Esophagus muscularis mucosa (tissue), 4 donors: ENCODE results near the gene SRXN1. TPM values are rescaled to one million over a fixed set of nuclear protein-coding genes. Genes with fewer than 3 reads are reported as not detected.

Source experiments
- DNase-seq: peaks from one replicate; pipeline ENCODE4 v3.0.0-alpha.2; 2017; ENCODE audit errors: extremely low spot score
- H3K27ac ChIP-seq, 4 donors: fragments of 200-600 bp; sonication (generic); replicated peaks in 1 of 4; 1 replicate in 3 of 4; 2 replicates in 1 of 4; pipeline ENCODE4 v1.5.1; 2016 to 2019; ENCODE audit warnings: mild to moderate bottlenecking in 1 of 4
- H3K27me3 ChIP-seq, 4 donors: fragments of 200-600 bp; sonication (generic); one replicate each; pipeline versions ENCODE4 v1.5.1 to v1.6.0; 2016 to 2019
- H3K36me3 ChIP-seq, 4 donors: fragments of 200-600 bp; sonication (generic); one replicate each; pipeline ENCODE4 v1.5.1; 2016 to 2019
- H3K4me1 ChIP-seq, 4 donors: fragments of 200-600 bp; sonication (generic); one replicate each; pipeline ENCODE4 v1.5.1; 2016 to 2019
- H3K4me3 ChIP-seq, 4 donors: fragments of 200-600 bp; sonication (generic); 1 replicate in 2 of 4; 2 replicates in 2 of 4; pipeline ENCODE4 v1.5.1; 2016 to 2019; ENCODE audit warnings: mild to moderate bottlenecking in 4 of 4, moderate library complexity in 1 of 4
- H3K9me3 ChIP-seq, 4 donors: fragments of 200-600 bp; sonication (generic); 1 replicate in 3 of 4; 2 replicates in 1 of 4; pipeline ENCODE4 v1.5.1; 2016 to 2019
- EP300 ChIP-seq: sonication (generic); formaldehyde crosslinking; IDR thresholded peaks from one replicate; pipeline ENCODE4 v1.6.1; 2017; ENCODE audit warnings: antibody characterized with exemption
- POLR2A ChIP-seq: fragments of 450-650 bp; IDR thresholded peaks from one replicate; pipeline ENCODE4 v1.6.1; 2017; ENCODE audit warnings: antibody characterized with exemption, moderate library complexity, mild to moderate bottlenecking, low read depth
- POLR2AphosphoS5 ChIP-seq, 2 donors: sonication (generic); formaldehyde crosslinking; IDR thresholded peaks; one replicate each; pipeline ENCODE4 v1.6.1; 2017; ENCODE audit warnings: antibody characterized with exemption in 2 of 2
- WGBS: methylation state at CpG from one replicate; pipeline ENCODE4 v1.1.5; 2018; 5-methylcytosine and 5-hydroxymethylcytosine counted together
- intact Hi-C: fragments of 100-400 bp; cut with DNase I; formaldehyde crosslinking; loops from one replicate; pipeline ENCODE4 v1.15.1; 2023
- total RNA-seq, 4 donors: library from RNA; depleted of rRNA; stranded (reverse); fragments of >200 nt; gene quantifications; one replicate each; pipeline versions ENCODE4 v1.1.0 to v1.2.1, GENCODE V29; 2016
- TF ChIP-seq, protein P1 (sequence below), 3 experiments: fragments of 200-600 bp in 2 of 3; fragments of 450-650 bp in 1 of 3; sonication (generic) in 2 of 3; IDR thresholded peaks; one replicate each; pipeline ENCODE4 v1.5.1; 2017 to 2019; ENCODE audit warnings: antibody characterized with exemption in 3 of 3, mild to moderate bottlenecking in 2 of 3, moderate library complexity in 1 of 3

SRXN1 gene
- total RNA-seq, 4 donors from 2014 or later = 37.0 to 58.2 (median 41.4) TPM

DNA sequence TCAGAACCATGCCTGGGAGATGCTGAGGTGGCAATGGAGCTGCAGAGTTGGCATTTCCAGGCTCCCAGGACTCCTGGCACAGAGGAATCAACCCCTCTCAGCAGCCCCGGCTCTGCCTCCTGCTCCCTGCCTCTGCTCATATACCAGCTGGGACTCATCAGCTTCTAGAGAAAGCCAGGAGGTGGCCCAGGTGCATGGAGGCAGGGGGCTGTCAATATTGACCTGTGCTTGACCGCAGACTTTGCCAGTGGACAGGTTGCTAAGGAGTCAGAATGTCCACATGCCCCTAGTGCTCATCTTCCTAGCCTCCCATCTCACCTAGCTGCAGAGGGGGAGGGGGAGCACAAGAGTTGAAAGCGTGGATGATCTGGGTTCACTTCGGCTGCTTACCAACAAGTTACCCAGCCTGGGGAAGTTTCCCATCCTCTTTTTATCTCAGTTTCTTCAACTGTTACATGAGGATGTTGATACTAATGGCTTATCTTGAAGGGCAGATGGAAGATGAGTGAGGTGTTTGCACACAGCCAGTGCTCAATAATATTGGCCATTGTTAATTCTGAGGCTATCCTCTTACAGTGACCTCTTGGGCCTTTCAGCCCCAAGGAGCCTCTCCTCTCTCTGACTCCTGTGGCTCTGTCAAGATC is 31.8 kb upstream of the SRXN1 start:
- intact Hi-C loops = no loop called here
- no peak for DNase-seq
- Histone ChIP-seq H3K27me3 (peaks cover 0 to 98% (median 7%) of the 10 kb centered on the region in 4 donors), H3K27ac (no peak overlapping the region), H3K4me1 (no peaks in the 10 kb centered on the region), H3K36me3 (no peaks in the 10 kb centered on the region), H3K4me3 (no peak overlapping the region), H3K9me3 (no peaks in the 10 kb centered on the region)
- TF ChIP-seq, protein P1, sequence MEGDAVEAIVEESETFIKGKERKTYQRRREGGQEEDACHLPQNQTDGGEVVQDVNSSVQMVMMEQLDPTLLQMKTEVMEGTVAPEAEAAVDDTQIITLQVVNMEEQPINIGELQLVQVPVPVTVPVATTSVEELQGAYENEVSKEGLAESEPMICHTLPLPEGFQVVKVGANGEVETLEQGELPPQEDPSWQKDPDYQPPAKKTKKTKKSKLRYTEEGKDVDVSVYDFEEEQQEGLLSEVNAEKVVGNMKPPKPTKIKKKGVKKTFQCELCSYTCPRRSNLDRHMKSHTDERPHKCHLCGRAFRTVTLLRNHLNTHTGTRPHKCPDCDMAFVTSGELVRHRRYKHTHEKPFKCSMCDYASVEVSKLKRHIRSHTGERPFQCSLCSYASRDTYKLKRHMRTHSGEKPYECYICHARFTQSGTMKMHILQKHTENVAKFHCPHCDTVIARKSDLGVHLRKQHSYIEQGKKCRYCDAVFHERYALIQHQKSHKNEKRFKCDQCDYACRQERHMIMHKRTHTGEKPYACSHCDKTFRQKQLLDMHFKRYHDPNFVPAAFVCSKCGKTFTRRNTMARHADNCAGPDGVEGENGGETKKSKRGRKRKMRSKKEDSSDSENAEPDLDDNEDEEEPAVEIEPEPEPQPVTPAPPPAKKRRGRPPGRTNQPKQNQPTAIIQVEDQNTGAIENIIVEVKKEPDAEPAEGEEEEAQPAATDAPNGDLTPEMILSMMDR (IDR thresholded peaks at IDR 0.05) = no peak
- TF ChIP-seq POLR2AphosphoS5 (IDR thresholded peaks at IDR 0.05) = no peak
- 58% methylated on average over 3 of the region's 4 CpGs for WGBS

DNA sequence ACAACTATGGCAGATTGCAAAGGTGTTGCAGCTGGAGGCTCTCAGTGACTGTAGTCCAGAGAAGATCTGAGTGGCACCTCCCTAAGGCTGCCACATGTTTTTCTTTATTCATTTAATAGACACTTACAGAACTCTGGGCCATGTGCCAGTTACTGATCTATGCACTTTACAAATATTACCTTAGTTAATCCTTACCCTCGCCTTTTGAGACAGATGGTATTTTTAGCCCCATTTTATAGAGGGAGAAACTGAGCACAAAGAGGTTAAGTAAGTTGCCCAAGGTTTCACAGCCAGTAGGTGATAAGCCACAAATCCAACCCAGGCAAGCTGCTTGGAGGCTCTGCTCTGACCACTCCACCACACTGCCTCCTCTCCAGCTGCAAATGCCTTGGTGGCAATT is 29.1 kb upstream of the SRXN1 start:
- WGBS = 57% methylated on average over 1 of the region's 1 CpG
- peaks cover 0 to under 1% (median 0%) of the 10 kb centered on the region in 4 donors for H3K4me1 ChIP-seq
- TF ChIP-seq POLR2AphosphoS5 (IDR thresholded peaks at IDR 0.05) (no peak), POLR2A (no peak), EP300 (no peak)
- TF ChIP-seq, protein P1 (IDR thresholded peaks at IDR 0.05) = no peak
- intact Hi-C loops = no loop called here
- H3K9me3 ChIP-seq = no peaks in the 10 kb centered on the region
- H3K4me3 ChIP-seq = no peak overlapping the region
- peaks cover 0 to 99% (median 16%) of the 10 kb centered on the region in 4 donors for H3K27me3 ChIP-seq
- H3K27ac ChIP-seq = no peak overlapping the region
- H3K36me3 ChIP-seq = no peaks in the 10 kb centered on the region
- no peak for DNase-seq

DNA sequence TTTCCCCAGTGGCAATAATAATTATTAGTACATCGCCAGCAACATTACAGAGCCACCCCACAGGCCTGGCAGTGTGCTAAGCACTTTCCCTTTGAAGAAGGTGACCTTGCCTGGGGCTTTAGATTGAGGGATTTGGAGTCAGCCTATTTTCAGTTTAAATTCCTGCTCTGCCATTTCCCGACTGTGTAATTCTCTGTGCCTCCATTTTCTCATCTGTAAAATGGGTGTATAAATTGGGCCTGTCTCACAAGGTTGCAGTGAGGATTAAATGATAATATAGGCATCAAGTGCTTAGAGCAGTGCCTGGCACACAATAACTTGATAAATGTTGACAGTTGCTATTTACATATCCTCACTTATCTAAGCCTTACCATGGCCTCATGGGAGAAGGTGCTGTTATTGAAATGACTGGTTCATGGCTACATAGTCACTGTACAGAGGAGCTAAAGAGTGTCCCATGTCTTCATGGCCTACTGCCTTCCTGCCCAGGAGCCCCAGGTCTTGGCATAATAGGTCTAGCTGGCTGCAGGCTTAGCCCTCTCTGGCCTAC is 27.7 kb upstream of the SRXN1 start:
- no peak for DNase-seq
- peaks cover 0 to 95% (median 18%) of the 10 kb centered on the region in 4 donors for H3K27me3 ChIP-seq
- no peaks in the 10 kb centered on the region for H3K9me3 ChIP-seq
- WGBS = 87% methylated on average over 2 of the region's 2 CpGs
- intact Hi-C loops = no loop called here
- H3K4me1 ChIP-seq = peaks cover 12 to 14% (median 13%) of the 10 kb centered on the region in 4 donors
- no peak overlapping the region for H3K4me3 ChIP-seq
- no peak overlapping the region for H3K27ac ChIP-seq
- H3K36me3 ChIP-seq = no peaks in the 10 kb centered on the region
- TF ChIP-seq POLR2AphosphoS5 (IDR thresholded peaks at IDR 0.05) = no peak
- TF ChIP-seq POLR2A = no peak
- no peak for TF ChIP-seq EP300
- TF ChIP-seq, protein P1 (IDR thresholded peaks at IDR 0.05) = no peak

DNA sequence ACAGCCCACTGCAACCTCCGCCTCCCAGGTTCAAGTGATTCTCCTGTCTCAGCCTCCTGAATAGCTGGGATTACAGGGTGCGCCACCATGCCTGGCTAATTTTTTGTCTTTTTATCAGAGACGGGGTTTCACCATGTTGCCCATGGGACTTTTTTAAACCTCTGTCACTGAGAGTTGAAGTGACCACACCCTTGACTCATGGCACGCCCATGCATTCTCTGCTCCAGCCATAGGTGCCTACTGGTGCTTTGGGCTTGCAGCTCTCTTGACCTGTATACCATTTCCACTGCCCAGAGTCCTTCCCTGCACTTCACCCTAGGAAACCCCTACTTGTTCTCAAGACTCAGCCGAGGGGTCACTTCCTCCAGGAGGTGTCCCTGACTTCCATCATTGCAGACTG is 25.0 kb upstream of the SRXN1 start:
- H3K27ac ChIP-seq = no peak overlapping the region
- no peak for TF ChIP-seq POLR2AphosphoS5 (IDR thresholded peaks at IDR 0.05)
- no peak for TF ChIP-seq POLR2A
- TF ChIP-seq, protein P1 (IDR thresholded peaks at IDR 0.05) = no peak
- TF ChIP-seq EP300 = no peak
- 79% methylated on average over 5 of the region's 5 CpGs for WGBS
- H3K36me3 ChIP-seq = no peaks in the 10 kb centered on the region
- peaks cover 0 to 91% (median 25%) of the 10 kb centered on the region in 4 donors for H3K27me3 ChIP-seq
- intact Hi-C loops = no loop called here
- peaks cover 20 to 24% (median 22%) of the 10 kb centered on the region in 4 donors for H3K4me1 ChIP-seq
- H3K4me3 ChIP-seq = no peak overlapping the region
- H3K9me3 ChIP-seq = no peaks in the 10 kb centered on the region
- no peak for DNase-seq

DNA sequence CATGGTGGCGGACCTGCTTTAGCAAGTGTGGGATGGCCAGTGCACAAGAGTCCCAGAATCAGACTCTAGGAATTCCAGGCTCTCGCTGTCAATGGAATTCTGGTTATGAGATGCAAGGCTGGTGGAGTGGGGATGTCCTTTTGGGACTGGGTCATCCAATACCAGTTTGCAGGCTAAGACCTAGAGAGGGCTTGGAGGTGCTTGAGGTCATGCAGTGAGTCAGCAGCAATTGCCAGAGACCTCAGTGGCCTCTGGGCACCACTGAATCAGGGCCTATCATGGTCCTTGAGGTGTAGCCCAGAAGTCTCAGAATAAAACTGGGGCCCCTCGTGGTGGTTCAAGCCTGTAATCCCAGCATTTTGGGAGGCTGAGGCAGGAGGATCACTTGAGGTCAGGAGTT is 24.0 kb upstream of the SRXN1 start:
- 54% methylated on average over 3 of the region's 3 CpGs for WGBS
- Histone ChIP-seq H3K4me3 (no peak overlapping the region), H3K9me3 (no peaks in the 10 kb centered on the region), H3K27me3 (peaks cover 0 to 91% (median 31%) of the 10 kb centered on the region in 4 donors), H3K36me3 (no peaks in the 10 kb centered on the region), H3K27ac (no peak overlapping the region), H3K4me1 (peaks cover 20 to 24% (median 22%) of the 10 kb centered on the region in 4 donors)
- TF ChIP-seq, protein P1 (IDR thresholded peaks at IDR 0.05) = no peak
- TF ChIP-seq POLR2AphosphoS5 (IDR thresholded peaks at IDR 0.05) (no peak), POLR2A (no peak), EP300 (no peak)
- no peak for DNase-seq
- intact Hi-C loops = no loop called here
